OCI-LY7 (cell line): ENCODE results near the gene PICALM. TPM values are rescaled to one million over a fixed set of nuclear protein-coding genes. Genes with fewer than 3 reads are reported as not detected.

Experiments used
- BruUV-seq: library from RNA; stranded (reverse); fragments of 400-500 nt; replicated peaks from 2 replicates; lab custom pipeline; 2021; lab: Mats Ljungman, UMichigan
- CTCF ChIA-PET: fragments of 300-600 bp; sonication (Branson Sonifier 250); formaldehyde crosslinking; loops from one replicate; lab custom pipeline; 2022; ENCODE audit warnings: antibody characterized with exemption; ENCODE audit not compliant: unreplicated experiment; lab: Charles Lee
- POLR2A ChIA-PET: fragments of 300-600 bp; sonication (Branson Sonifier 250); formaldehyde crosslinking; loops from one replicate; lab custom pipeline; 2022; ENCODE audit warnings: antibody characterized with exemption; lab: Charles Lee
- DNase-seq: peaks from one replicate; pipeline ENCODE4 v3.0.0-alpha.2; 2015; ENCODE audit warnings: low spot score
- H2AFZ ChIP-seq: fragments of 200-600 bp; sonication (generic), shearing (Covaris generic); 2 replicates; pipeline ENCODE4 v1.6.1; 2014; ENCODE audit warnings: mild to moderate bottlenecking, antibody characterized with exemption, low read length, moderate library complexity
- H3K27ac ChIP-seq: fragments of 200-600 bp; sonication (generic); 2 replicates; pipeline ENCODE4 v1.5.1; 2014; ENCODE audit warnings: mixed run types, low read depth, mild to moderate bottlenecking, moderate library complexity, low read length, inconsistent platforms; ENCODE audit not compliant: poor library complexity, severe bottlenecking
- H3K36me3 ChIP-seq: fragments of 200-600 bp; sonication (generic); 2 replicates; pipeline ENCODE4 v1.6.1; 2014; ENCODE audit warnings: mild to moderate bottlenecking, antibody characterized with exemption, low read length, moderate library complexity, mixed read lengths; ENCODE audit not compliant: insufficient read depth
- H3K4me1 ChIP-seq: fragments of 200-600 bp; sonication (generic); 2 replicates; pipeline ENCODE4 v1.5.1; 2014; ENCODE audit warnings: mild to moderate bottlenecking, low read length; ENCODE audit not compliant: insufficient read depth, poor library complexity, severe bottlenecking
- H3K4me2 ChIP-seq: fragments of 200-600 bp; sonication (generic); 2 replicates; pipeline ENCODE4 v1.6.1; 2014; ENCODE audit warnings: mild to moderate bottlenecking, low read length
- H3K4me3 ChIP-seq: fragments of 200-600 bp; sonication (generic); 2 replicates; pipeline ENCODE4 v1.5.1; 2014; ENCODE audit warnings: mild to moderate bottlenecking, low read depth, low read length; ENCODE audit not compliant: poor library complexity, severe bottlenecking
- H3K79me2 ChIP-seq: fragments of 200-600 bp; sonication (generic); 2 replicates; pipeline ENCODE4 v1.6.1; 2016; ENCODE audit warnings: low read depth, mild to moderate bottlenecking, low read length, moderate library complexity, mixed read lengths; ENCODE audit not compliant: insufficient read depth
- H3K9me2 ChIP-seq: fragments of 200-600 bp; sonication (generic); 2 replicates; pipeline ENCODE4 v1.6.1; 2016; ENCODE audit warnings: mild to moderate bottlenecking, low read length, mixed read lengths; ENCODE audit not compliant: insufficient read depth
- H3K9me3 ChIP-seq: fragments of 200-600 bp; sonication (generic); 2 replicates; pipeline ENCODE4 v1.6.1; 2014; ENCODE audit warnings: mild to moderate bottlenecking, mixed run types, low read length, mixed read lengths
- H4K20me1 ChIP-seq: fragments of 200-600 bp; sonication (generic); 2 replicates; pipeline ENCODE4 v1.6.1; 2014; ENCODE audit warnings: mild to moderate bottlenecking, antibody characterized with exemption, low read length, moderate library complexity, mixed read lengths; ENCODE audit not compliant: insufficient read depth
- CTCF ChIP-seq: fragments of 200-600 bp; sonication (generic); conservative IDR thresholded peaks from 2 replicates; pipeline ENCODE4 v1.5.1; 2014; ENCODE audit warnings: mild to moderate bottlenecking, antibody characterized with exemption, low read length, moderate library complexity, mixed read lengths
- EZH2phosphoT487 ChIP-seq: fragments of 200-600 bp; sonication (generic); IDR thresholded peaks from 2 replicates; pipeline ENCODE4 v1.6.1; 2018; ENCODE audit warnings: low read depth, borderline replicate concordance, mild to moderate bottlenecking, mixed run types, antibody characterized with exemption, low read length, moderate library complexity, mixed read lengths
- intact Hi-C: fragments of 100-400 bp; cut with micrococcal nuclease; formaldehyde crosslinking; loops from one replicate; pipeline ENCODE4 v1.10.0; 2022; ENCODE audit not compliant: unreplicated experiment
- total RNA-seq, 2 experiments: library from RNA; depleted of rRNA in 1 of 2; stranded (reverse); fragments of >200 nt in 1 of 2; shearing (Covaris generic) in 1 of 2; gene quantifications; 2 replicates each; pipeline ENCODE4 v1.2.3, GENCODE V29; 2014 to 2022

PICALM gene
- total RNA-seq, 2 experiments from 2014 or later: 77.9 to 108 TPM

GRCh38 chr11:86013713-86014112 is 55.2 kb downstream of the PICALM start:
- CTCF ChIA-PET: no interaction called here
- TF ChIP-seq CTCF (no peak), EZH2phosphoT487 (no peak)
- no peaks in the 10 kb centered on the region for H3K9me3 ChIP-seq
- no peaks in the 10 kb centered on the region for H3K4me1 ChIP-seq
- H3K9me2 ChIP-seq: no peaks in the 10 kb centered on the region
- no peak for DNase-seq
- POLR2A ChIA-PET: interaction anchor here (1.0 to 3.0 kb wide), 3 partner anchors 9 to 14 kb away, joined by 3 to 8 read pairs (median 4); no protein-coding TSS in a partner anchor
- H2AFZ ChIP-seq: no peak overlapping the region
- no TSS peak for BruUV-seq
- intact Hi-C loops: no loop called here
- H3K79me2 ChIP-seq: no peaks in the 10 kb centered on the region
- no peak overlapping the region for H3K4me2 ChIP-seq
- H4K20me1 ChIP-seq: no peaks in the 10 kb centered on the region
- H3K4me3 ChIP-seq: no peak overlapping the region
- H3K36me3 ChIP-seq: peaks cover 65% of the 10 kb centered on the region
- H3K27ac ChIP-seq: no peak overlapping the region

DNA sequence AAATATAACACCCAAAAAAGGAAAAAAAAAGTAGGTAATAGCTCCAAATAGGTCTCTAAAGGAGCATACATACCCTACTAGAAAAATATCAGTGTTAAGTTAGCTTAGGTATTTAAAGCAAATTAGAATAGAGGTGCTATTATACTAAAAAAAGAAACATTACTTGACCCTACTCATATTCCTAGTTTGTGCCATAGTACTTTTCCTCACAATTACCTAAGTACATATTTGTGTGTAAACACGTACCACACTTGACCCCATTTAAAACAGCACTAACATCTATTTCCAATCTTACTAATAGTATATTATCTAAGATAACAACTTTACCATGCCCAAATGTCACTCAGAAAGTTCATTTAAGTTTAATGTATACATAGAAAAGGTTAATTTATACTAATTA is 57.7 kb downstream of the PICALM start:
- no peak overlapping the region for H3K4me2 ChIP-seq
- no TSS peak for BruUV-seq
- no peak overlapping the region for H3K27ac ChIP-seq
- no peaks in the 10 kb centered on the region for H3K9me2 ChIP-seq
- H3K4me1 ChIP-seq: no peaks in the 10 kb centered on the region
- no peak overlapping the region for H3K4me3 ChIP-seq
- ChIA-PET CTCF (no interaction called here), POLR2A (interaction anchor here (0.6 to 2.0 kb wide), 5 partner anchors 11 to 354 kb away, joined by 3 to 5 read pairs (median 3); no protein-coding TSS in a partner anchor)
- H3K36me3 ChIP-seq: peaks cover 76% of the 10 kb centered on the region
- no peaks in the 10 kb centered on the region for H4K20me1 ChIP-seq
- no peaks in the 10 kb centered on the region for H3K9me3 ChIP-seq
- TF ChIP-seq CTCF (no peak), EZH2phosphoT487 (no peak)
- H3K79me2 ChIP-seq: no peaks in the 10 kb centered on the region
- intact Hi-C loops: no loop called here
- H2AFZ ChIP-seq: no peak overlapping the region
- DNase-seq: no peak

DNA sequence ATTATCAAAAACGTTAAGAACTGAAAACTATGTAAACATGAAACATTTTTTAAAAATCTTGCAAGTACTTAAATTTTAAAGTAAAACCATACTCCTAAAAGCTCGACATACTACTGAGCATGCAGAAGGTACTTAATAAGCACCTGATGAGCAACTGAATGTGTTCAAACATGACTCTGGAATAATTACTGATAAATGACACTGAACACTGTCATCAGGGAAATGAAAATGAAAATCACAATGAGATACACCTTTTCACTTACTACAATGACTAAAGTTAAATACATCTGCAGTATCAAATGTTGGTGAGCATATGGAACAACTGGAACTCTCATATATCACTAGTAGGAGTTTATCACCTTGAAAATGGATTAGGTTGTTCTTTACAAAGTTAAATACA is 65.2 kb downstream of the PICALM start:
- H3K27ac ChIP-seq: no peak overlapping the region
- POLR2A ChIA-PET: interaction anchor here (0.7 kb wide), 2 partner anchors 11 to 161 kb away, joined by 3 read pairs; no protein-coding TSS in a partner anchor
- CTCF ChIA-PET: no interaction called here
- peaks cover 93% of the 10 kb centered on the region for H3K36me3 ChIP-seq
- no peak overlapping the region for H3K4me3 ChIP-seq
- H3K9me2 ChIP-seq: no peaks in the 10 kb centered on the region
- no peak overlapping the region for H2AFZ ChIP-seq
- H3K9me3 ChIP-seq: no peaks in the 10 kb centered on the region
- no peaks in the 10 kb centered on the region for H3K4me1 ChIP-seq
- no TSS peak for BruUV-seq
- intact Hi-C loops: no loop called here
- TF ChIP-seq CTCF: no peak
- no peak for TF ChIP-seq EZH2phosphoT487
- H3K79me2 ChIP-seq: no peaks in the 10 kb centered on the region
- no peaks in the 10 kb centered on the region for H4K20me1 ChIP-seq
- H3K4me2 ChIP-seq: no peak overlapping the region
- no peak for DNase-seq
